HepG2 (cell line): ENCODE results near the gene SMARCA2. TPM values are rescaled to one million over a fixed set of nuclear protein-coding genes. Genes with fewer than 3 reads are reported as not detected.

Source experiments
- ARID2 ChIP-seq: sonication (generic); formaldehyde crosslinking; IDR thresholded peaks from 2 replicates; pipeline ENCODE4 v1.8.1; 2022; ENCODE audit warnings: mild to moderate bottlenecking, missing genetic modification reagents, borderline replicate concordance
- CREB1 ChIP-seq, 2 experiments: fragments of 450-650 bp in 1 of 2; IDR thresholded peaks; 2 replicates each; pipeline ENCODE4 v1.6.1; 2016 to 2017; ENCODE audit warnings: control low read depth in 1 of 2, mild to moderate bottlenecking in 1 of 2, missing compliant biosample characterization in 1 of 2, missing genetic modification characterization in 1 of 2
- DZIP1 ChIP-seq: sonication (generic); formaldehyde crosslinking; IDR thresholded peaks from 2 replicates; pipeline ENCODE4 v1.5.0; 2020; ENCODE audit warnings: mild to moderate bottlenecking, missing genetic modification reagents
- KMT2B ChIP-seq: IDR thresholded peaks from 2 replicates; pipeline ENCODE4 v1.6.1; 2016; ENCODE audit warnings: missing genetic modification reagents, missing compliant biosample characterization
- MLLT10 ChIP-seq: sonication (generic); formaldehyde crosslinking; IDR thresholded peaks from 2 replicates; pipeline ENCODE4 v1.4.0; 2020; ENCODE audit warnings: missing genetic modification reagents
- PCBP2 ChIP-seq: fragments of 200-400 bp; formaldehyde crosslinking; optimal IDR thresholded peaks from 2 replicates; pipeline ENCODE3; 2018; ENCODE audit warnings: low read length, low read depth; ENCODE audit not compliant: poor library complexity, severe bottlenecking
- TSC22D2 ChIP-seq: sonication (generic); formaldehyde crosslinking; IDR thresholded peaks from 2 replicates; pipeline ENCODE4 v1.5.1; 2020; ENCODE audit warnings: missing genetic modification reagents, mild to moderate bottlenecking, borderline replicate concordance
- XRCC5 ChIP-seq: fragments of 200-400 bp; formaldehyde crosslinking; optimal IDR thresholded peaks from 2 replicates; pipeline ENCODE3; 2017; ENCODE audit warnings: mild to moderate bottlenecking, low read length
- ZFP36 ChIP-seq: fragments of 150-350 bp; IDR thresholded peaks from 2 replicates; pipeline ENCODE4 v1.6.1; 2018; ENCODE audit warnings: borderline replicate concordance, low read length, low read depth; ENCODE audit not compliant: partially characterized antibody
- ZNF724P ChIP-seq: sonication (generic); formaldehyde crosslinking; IDR thresholded peaks from 2 replicates; pipeline ENCODE4 v1.8.0; 2022; ENCODE audit warnings: missing genetic modification reagents, borderline replicate concordance
- polyA plus RNA-seq, 8 experiments: library from polyadenylated mRNA; depleted of rRNA in 3 of 8; stranded (reverse) in 7 of 8; unstranded in 1 of 8; fragments of >200 nt; fragmentation: Illumina TruSeq in 4 of 8; extraction: Trizol in 4 of 8; gene quantifications; 2 replicates each; pipeline versions ENCODE4 v1.2.1 to v1.2.3, GENCODE V29; 2011 to 2016; ENCODE audit warnings: low read depth in 4 of 8, missing spikeins in 1 of 8, mixed read lengths in 1 of 8; ENCODE audit not compliant: insufficient read depth in 1 of 8
- total RNA-seq, 5 experiments: library from RNA; depleted of rRNA; stranded (reverse); fragments of >200 nt; fragmentation: Illumina TruSeq; extraction: Trizol; gene quantifications; 2 replicates each; pipeline ENCODE4 v1.2.3, GENCODE V29; 2016; ENCODE audit warnings: low read depth in 1 of 5
- TF ChIP-seq, protein P1 (sequence below): sonication (generic); formaldehyde crosslinking; conservative IDR thresholded peaks from 2 replicates; pipeline ENCODE4 v1.8.0; 2022; ENCODE audit warnings: low read depth, missing genetic modification reagents
- TF ChIP-seq, protein P2 (sequence below): fragments of 450-650 bp; IDR thresholded peaks from 2 replicates; pipeline ENCODE4 v1.6.1; 2017; ENCODE audit warnings: mild to moderate bottlenecking

SMARCA2 gene
- total and polyA plus RNA-seq, 2 of the 13 experiments (the other 11 are each of a cell fraction or from before 2014, with no cell fraction given), result 22.5 to 23.7 TPM

DNA sequence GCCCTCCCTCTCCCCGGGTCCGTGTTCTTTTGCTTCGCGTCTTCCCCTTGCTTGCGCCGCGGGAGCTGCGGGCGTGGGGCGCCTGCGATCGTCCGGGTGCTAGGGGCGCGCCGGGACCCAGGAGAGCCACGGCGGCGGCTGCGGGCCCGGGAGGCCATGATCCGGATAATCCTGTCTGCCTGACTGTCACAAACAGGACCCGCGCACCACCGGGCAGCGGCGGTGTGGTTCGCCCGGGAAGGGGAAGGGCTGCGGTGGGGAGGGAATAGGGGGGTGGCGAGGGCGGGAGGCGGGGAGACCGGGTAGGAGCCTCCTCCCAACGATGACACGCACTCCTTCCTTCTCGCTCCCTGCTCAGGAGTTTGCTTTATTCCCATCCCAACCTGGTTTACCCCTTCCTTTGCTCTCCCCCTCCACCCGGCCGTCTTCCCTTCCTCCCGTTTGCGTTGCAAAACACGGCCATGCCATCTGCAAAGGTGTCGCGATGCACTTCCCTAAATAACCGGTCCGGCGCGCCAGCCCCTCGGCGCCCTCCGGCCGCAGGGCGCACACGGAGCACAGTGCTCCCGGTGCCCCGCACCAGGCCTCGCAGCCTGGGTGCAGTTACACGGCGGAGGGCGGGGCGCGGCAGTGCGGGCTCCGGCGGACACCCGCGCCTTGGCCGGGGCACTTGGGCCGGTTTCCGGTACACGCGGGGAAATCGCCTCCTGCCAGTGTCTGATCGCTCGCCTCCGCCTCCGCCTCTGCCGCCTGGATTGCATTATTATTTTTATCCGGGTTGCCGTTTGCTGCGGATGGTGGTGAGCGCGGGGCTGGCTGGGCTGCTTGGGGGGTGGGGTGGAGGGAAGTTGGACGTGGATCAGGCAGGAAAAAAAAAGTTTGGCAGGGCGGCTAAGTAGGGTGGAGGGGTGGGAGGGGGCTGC, 1.5 kb downstream of the SMARCA2 start (continued):
- no peak for TF ChIP-seq KMT2B
- no peak for TF ChIP-seq ZFP36
- no peak for TF ChIP-seq CREB1 (IDR thresholded peaks at IDR 0.05)
- TF ChIP-seq CREB1 (CRISPR knock-in tag; IDR thresholded peaks at IDR 0.05), result no peak
- TF ChIP-seq ZNF724P (CRISPR knock-in tag), result no peak
- peak; percentile 55; the same call in 1 of the 2 replicates for TF ChIP-seq DZIP1 (CRISPR knock-in tag)
- TF ChIP-seq MLLT10 (CRISPR knock-in tag), result no peak
- no peak for TF ChIP-seq TSC22D2 (CRISPR knock-in tag)
- TF ChIP-seq PCBP2, result no peak
- TF ChIP-seq XRCC5, result no peak
- TF ChIP-seq, protein P1, sequence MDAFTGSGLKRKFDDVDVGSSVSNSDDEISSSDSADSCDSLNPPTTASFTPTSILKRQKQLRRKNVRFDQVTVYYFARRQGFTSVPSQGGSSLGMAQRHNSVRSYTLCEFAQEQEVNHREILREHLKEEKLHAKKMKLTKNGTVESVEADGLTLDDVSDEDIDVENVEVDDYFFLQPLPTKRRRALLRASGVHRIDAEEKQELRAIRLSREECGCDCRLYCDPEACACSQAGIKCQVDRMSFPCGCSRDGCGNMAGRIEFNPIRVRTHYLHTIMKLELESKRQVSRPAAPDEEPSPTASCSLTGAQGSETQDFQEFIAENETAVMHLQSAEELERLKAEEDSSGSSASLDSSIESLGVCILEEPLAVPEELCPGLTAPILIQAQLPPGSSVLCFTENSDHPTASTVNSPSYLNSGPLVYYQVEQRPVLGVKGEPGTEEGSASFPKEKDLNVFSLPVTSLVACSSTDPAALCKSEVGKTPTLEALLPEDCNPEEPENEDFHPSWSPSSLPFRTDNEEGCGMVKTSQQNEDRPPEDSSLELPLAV (CRISPR knock-in tag), result no peak
- TF ChIP-seq ARID2 (CRISPR knock-in tag), result peak; percentile 43
- TF ChIP-seq, protein P2, sequence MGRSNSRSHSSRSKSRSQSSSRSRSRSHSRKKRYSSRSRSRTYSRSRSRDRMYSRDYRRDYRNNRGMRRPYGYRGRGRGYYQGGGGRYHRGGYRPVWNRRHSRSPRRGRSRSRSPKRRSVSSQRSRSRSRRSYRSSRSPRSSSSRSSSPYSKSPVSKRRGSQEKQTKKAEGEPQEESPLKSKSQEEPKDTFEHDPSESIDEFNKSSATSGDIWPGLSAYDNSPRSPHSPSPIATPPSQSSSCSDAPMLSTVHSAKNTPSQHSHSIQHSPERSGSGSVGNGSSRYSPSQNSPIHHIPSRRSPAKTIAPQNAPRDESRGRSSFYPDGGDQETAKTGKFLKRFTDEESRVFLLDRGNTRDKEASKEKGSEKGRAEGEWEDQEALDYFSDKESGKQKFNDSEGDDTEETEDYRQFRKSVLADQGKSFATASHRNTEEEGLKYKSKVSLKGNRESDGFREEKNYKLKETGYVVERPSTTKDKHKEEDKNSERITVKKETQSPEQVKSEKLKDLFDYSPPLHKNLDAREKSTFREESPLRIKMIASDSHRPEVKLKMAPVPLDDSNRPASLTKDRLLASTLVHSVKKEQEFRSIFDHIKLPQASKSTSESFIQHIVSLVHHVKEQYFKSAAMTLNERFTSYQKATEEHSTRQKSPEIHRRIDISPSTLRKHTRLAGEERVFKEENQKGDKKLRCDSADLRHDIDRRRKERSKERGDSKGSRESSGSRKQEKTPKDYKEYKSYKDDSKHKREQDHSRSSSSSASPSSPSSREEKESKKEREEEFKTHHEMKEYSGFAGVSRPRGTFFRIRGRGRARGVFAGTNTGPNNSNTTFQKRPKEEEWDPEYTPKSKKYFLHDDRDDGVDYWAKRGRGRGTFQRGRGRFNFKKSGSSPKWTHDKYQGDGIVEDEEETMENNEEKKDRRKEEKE, result no peak
